Superior temporal gyrus (tissue), 1 donor: ENCODE measurements around the gene ABHD11.
"Not testable (repeated sequence)": the region's sequence is repeated elsewhere in the genome, so short reads cannot be mapped to it uniquely, and the experiment has no call there.

Source experiments
- DNase-seq: peaks from one replicate; pipeline ENCODE4 v3.0.0-alpha.2; 2016; ENCODE audit errors: extremely low spot score

Gene ABHD11

DNA sequence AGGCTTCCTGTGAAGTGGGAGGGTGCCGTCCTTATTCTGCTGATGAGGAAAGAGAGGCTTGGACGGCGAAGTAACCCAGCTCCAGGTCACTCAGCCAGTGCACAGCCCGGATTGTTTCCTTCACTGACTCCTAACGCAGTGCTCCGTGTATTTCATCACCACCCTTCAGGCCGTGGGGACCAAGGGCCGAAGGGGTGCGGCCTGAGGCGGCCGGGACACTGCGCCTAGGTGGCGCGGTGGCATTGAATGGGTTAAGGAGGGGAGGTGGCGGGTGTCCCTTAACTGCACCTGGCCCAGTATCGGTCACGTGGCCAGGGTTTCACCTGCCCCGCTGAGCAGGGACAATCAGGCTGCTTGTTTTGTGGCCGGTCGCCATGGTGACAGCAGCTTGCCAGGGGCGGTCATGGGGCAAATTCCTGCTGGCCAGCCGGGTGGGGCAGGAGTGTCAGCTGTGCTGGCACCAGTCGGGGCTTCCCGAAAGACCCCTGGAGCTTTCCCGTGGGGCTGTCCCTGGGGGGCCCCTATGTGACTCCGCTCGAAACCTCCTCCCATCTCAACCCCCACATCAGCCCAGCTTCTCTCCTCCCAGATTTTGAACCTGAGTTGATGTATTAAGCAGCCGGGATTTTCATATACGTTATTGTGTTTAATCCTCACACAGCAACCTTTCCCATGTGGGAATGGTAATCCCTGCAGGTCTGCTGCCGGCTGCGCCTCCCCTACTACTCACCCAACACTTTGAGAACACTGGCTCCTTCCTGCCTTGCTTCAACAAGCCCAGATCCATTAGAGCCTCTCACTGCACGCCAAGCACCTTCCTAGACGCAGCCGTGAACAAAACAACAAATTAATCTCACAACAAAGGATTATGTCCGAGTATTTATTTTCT is 4.4 kb upstream of the ABHD11 start:
- no peak for DNase-seq

DNA sequence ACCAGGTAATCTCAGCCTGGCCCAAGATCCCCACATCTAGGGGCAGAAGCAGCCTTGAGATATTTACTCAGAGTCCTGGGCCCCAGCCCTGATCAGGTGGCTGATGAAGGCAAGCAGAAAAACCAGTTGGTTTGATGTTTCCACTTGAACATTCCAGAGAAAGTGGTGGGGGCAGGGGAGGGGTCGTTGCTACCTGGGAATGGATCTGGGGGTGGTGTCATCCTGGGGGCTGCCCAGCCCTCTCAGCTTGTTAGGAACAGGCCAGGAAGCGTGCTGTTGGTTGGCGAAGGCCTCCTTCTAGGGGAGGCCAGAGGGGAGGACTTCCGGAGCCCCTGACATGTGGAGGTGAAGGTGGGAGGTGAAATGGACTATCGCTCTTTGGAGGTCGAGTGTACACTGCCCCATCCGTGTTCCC is 3.7 kb upstream of the ABHD11 start:
- DNase-seq: no peak

DNA sequence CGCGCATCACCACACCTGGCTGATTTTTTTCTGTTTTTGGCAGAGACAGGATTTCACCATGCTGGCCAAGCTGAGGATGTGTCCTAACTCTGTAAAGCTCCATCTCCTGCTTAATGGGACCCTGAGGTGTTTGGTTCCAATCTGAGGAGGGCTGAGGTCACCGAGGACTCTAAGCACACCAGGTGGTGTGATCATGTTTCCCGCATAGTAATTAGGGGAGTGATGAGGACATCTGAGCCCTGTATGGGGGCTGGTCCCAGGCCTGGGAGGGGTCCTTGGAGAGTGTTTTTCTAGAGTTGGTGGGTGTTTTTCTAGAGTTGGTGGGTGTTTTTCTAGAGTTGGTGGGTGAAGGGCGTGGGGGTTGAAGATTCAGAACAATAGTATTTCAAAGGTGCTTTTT is 3.0 kb upstream of the ABHD11 start:
- DNase-seq: no peak

DNA sequence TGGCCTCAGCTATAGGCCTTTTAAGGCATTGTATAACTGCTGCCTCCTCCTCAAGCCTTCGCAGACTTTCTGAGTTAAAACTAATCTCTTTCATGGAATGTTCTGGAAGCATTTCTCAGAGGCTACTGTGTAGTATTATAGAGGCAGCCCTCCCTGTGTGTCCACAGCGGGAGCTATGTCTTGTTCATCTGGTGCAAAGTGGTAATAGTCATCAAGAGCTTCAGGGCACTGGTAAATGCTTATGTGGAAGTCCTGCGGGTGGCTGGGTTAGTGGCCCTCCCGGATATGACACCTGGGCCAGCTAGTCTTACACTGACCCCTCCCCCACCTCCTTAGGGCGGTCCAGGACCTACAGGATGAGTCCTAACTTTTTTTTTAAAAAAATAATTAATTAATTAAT is 2.2 kb upstream of the ABHD11 start:
- DNase-seq: no peak

DNA sequence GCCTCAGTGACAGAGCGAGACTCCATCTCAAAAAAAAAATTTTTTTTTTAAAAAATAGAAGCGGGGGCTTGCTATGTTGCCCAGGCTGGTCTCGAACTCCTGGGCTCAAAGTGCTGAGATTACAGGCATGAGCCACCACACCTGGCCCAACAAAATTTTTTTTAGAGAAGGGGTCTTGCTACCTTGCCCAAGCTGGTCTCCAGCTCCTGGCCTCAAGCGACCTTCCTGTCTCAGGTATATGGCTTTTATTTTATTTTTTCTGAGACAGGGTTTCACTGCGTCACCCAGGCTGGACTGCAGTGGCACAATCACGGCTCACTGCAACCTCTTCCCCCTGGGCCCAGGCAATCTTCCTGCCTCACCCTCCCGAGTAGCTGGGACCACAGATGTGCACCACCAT is 1.6 kb upstream of the ABHD11 start:
- no peak for DNase-seq

DNA sequence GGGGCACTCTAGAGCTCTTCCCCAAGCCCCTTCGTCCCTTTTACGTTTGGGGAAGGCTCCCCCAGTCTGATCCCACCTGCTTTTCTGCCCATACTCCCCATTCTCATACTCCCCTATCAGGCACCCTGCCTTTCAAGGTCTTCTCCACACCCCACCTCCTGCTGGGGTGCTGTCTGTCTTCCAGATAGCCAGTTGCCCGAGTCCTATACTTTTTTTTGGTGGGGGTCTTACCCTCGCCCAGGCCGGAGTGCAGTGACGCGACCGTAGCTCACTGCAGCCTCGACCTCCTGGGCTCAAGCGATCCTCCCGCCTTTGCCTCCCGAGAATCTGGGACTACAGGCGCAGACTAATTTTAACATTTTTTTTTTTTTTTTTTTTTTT is 775 bp upstream of the ABHD11 start:
- no peak for DNase-seq

DNA sequence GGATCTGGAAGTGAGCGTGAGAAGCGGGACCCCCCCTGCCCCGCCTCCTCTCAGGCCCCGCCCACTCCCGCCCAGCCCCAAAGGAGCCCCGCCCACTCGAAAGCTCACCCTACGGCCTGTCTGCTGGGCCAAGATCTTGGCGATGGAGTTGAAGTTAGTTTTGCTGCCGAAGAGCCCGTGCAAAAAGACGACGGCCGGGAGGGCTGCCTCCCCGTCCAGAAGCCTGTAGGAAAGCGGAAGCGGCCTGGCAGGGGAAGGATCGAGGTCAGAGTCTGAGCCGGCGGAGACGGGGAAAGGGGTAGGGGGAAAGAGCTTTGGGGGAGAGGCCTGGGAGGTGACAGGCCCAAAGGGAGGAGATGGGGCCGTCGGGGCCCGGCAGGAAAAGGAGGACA is 386 bp downstream of the ABHD11 start:
- DNase-seq: no peak

DNA sequence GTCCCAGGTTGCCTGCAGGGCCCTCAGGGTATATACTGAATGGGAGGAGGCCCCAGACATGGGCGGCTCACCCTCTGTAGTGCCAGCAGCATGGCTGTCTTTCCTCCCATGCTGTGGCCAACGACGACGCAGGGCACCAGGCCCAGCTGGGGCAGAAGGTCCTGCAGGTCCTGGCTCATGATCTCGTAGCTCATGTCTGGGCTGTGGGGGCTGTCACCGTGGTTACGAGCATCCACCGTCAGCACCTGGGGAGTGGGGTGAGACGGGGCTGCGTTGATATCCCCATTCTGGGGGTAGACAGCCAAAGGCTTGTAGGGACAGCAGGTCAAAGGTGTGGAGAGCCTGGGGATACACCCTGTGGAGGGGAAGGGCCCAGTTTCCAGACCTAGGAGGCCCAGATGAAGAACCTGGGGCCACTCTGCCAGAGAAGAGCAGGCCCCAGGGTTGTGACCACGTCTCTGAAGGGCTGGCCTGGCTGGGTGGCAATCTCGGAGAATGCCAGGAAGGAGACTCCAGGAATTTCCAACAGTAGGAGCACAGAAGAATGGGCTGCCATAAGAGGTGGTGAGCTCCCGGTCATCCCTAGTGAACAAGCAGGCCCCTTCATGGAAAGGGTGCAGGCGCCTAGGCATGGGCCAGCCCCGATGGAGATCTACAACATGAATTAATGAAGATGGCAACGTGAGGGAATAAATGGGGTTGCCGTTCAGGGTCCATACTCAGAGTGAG is 947 bp downstream of the ABHD11 start:
- DNase-seq: no peak

DNA sequence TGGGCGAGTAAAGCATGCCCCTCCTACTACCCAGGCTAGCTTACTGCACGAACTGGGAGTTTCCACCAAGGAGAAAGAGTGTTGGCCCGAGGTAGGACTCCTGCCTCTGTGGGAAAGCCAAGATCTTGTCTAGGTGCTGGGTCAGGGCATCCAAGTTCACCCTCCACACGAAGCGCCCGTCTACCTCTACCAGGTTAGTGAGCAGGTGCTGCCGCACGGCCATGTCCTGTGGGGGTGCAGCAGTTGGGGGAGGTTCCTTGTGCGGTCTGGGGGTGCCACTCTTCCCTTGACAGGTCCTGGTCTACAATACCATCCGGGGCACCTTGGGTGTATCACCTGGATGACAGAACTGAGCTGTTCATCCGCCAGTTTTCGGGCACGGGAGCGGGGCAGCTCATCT is 1.7 kb downstream of the ABHD11 start:
- no peak for DNase-seq

DNA sequence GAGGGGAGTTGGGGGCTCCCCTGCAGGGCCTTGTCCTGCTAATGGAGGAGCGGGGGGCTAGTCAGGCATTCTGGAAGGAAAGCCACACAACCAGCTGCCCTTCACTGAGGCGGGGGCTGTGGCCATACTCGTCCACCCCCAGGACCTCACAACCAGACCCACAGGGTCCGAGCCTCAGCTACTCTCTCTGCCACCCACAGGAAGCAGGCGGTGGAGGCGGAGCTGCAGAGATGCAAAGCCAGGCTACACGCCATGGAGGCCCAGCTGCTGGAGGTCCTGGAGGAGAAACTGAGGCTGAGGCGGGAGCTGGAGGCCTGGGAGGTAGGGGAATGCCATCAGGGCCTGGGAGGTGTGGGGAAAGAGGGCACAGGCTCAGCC is 3.1 kb downstream of the ABHD11 start:
- no peak for DNase-seq

DNA sequence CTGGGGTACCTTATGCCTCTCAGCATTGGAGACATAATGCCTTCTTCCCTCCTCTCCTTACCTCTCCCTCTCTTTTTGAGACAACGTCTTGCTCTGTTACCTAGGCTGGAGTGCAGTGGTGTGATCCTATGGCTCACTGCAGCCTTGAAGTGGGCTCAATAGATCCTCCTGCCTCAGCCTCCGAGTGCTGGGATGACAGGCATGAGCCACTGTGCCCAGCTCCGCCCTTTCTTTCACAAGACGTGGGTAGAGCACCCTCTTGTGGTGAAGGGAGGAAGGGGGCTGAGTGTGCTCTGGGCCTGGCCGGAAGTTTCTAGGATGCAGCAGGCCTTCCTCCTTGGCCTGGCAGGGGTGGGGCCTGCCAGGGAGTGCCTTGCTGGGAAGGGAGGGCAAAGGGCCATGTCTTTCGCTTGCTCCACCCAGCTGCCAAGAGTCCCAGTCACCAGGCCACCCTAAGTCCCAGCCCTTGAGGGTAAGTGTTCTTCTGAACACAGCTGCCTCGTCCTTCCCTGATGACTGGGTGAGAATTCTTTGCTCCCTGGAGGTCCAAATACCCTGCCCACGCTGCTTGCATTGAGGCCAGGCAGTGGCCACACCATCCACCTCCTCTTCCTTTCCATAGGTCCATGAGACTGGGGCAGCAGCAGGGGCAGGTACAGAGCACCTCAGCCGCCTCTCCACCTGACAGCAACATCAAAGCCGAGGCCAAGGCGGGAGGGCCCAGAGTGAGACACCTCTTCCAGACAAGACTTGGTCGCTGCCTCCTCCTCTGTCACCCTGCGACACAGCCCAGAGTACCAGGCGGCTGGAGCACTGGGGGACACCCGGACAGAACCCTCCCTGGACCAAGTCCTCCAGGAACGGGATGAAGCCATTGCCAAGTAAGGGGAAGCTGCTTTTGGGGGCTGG is 3.7 kb downstream of the ABHD11 start:
- peak; percentile 55 for DNase-seq

DNA sequence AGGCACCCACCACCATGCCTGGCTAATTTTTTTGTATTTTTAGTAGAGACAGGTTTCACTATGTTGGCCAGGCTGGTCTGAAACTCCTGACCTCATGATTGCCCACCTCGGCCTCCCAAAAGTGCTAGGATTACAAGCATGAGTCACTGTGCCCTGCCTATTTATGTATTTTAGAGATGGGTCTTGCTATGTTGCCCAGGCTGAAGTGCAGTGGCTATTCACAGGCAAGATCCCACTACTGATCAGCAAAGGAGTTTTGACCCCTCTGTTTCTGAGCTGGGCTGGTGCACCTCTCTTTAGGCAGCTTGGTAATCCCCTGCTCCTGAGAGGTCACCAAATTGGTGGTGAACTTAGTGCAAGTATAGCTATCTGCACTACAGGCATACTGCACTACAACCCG is 6.2 kb downstream of the ABHD11 start:
- no peak for DNase-seq

DNA sequence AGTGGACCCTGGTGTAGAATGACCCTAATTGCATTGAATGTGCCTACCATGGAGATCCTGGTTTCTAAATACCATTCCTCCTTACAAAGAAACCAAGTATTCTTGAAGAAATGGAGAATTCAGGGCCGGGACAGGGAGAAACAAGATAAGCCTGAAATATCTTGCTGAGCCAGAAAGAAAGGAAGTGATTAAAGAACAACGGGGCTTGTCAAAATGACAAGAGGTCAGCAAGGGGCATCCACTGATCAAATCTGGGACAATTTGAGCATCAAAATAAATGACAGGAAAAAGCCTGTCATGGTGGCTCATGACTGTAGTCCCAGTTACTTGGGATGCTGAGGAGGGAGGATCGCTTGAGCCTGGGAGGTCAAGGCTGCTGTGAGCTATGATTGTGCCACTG is 8.1 kb downstream of the ABHD11 start:
- no peak for DNase-seq

DNA sequence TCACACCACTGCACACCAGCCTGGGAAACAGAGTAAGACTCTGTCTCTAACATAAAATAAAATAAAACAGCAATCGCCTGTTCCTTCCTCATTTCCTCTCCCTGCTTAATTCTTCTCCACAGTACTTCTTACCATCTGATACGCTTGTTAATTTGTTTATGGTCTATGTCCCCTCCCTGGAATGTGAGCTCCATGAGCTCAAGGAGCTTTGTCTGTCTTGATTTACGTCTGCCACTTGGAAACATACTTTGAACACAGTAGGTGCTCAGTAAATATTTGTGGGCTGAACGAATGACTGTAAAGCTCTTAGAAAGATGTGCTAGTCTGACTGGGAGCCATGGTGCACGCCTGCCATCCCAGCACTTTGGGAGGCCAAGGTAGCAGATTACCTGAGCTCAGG is 10.1 kb downstream of the ABHD11 start:
- DNase-seq: no peak

DNA sequence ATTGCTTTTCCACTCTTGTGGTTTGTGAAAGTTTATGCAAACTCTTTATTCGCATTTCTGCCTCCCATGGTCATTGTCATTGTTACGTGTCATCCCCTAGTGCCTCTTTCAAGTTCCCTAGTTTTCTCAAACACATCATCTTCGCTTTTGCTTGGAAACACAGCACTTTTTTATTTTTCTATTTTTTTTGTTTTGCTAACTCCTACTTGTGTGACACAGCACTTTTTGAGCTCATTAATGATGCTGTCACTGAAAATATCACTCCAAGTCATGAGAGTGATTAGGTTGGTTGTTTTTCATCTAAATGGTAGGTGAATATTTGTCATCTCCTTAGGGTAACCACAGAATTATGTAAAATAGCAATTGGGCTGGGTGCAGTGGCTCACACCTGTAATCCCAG is 10.7 kb downstream of the ABHD11 start:
- DNase-seq: no peak

DNA sequence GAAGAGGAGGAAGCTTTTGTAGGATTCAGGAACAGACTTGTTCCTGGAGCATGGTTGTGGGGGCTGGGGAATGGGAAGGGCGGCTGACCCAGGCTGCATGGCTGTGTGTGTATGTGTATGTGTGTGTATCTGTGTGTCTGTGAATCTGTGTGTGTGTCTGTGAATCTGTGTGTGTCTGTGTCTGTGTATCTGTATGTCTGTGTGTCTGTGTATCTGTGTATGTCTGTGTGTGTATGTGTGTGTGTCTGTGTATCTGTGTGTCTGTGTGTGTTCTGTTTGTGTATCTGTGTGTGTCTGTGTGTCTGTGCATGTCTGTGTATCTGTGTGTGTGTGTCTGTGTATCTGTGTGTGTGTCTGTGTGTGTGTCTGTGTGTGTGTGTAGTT is 12.5 kb downstream of the ABHD11 start:
- DNase-seq: no peak

DNA sequence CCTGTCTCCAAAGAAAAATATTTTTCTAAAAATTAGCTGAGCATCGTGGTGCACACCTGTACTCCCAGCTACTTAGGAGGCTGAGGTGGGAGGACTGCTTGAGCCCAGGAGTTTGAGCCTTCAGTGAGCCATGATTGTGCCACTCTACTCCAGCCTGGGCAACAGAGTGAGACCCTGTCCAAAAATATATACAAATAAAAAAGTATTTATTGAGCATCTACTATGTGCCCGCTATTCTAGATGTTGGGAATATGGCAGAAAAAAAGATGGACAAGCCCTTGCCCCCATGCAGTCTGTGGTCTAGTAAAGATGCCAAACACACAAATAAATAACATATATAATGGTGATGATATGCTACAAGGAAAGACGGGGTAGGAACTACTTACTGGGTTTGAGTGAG is 14.8 kb downstream of the ABHD11 start:
- DNase-seq: no peak

DNA sequence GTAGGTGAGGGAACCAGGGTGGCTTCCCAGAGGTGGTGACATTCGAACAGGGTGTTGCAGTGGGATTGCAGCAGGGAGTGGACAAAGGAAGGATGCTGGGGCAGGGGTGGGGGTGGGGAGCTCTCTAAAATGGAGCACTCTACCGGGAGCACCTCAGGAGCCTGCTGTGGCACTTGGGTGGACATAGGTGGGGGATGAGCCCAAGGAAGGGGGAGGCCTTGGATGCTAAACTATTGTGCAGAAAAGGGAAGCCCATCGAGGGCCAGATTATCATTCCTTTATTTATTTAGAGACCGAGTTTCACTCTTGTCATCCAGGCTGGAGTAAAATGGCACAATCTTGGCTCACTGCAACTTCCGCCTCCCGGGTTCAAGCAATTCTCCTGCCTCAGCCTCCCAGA is 15.8 kb downstream of the ABHD11 start:
- DNase-seq: no peak

DNA sequence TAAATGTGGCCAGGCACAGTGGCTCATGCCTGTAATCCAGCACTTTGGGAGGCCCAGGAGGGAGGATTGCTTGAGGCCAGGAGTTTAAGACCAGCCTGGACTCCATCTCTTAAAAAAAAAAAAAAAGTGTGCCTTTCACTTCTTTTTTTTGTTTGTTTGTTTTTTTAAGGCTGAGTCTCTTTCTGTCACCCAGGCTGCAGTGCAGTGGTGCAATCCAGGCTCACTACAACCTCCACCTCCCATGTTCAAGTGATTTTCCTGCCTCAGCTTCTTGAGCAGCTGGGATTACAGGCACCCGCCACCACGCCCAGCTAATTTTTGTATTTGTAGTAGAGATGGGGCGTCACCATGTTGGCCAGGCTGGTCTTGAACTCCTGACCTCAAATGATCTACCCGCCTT is 16.4 kb downstream of the ABHD11 start:
- DNase-seq: not testable (repeated sequence)

DNA sequence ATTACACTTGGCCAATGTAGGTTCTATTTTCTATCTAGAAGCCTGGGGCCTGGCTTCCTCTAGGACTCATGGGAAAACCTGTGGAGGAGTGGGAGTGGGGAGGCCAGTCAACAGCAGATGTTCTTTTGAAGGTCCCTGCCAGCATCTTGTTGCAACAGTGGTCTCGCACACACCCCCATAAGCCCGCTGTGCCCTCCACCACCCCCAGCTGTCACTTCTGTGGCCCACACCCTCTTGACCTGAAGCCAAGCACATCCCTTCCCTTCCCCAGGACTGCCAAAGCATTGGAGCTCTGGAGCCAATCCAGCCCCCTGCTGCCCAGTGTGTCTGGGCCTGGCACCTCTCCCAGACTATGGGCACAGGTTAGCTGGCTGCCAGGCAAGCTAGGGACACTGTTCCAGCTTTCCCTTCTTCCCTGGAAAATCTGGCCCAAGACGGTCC is 17.2 kb downstream of the ABHD11 start:
- DNase-seq: peak; percentile 70

DNA sequence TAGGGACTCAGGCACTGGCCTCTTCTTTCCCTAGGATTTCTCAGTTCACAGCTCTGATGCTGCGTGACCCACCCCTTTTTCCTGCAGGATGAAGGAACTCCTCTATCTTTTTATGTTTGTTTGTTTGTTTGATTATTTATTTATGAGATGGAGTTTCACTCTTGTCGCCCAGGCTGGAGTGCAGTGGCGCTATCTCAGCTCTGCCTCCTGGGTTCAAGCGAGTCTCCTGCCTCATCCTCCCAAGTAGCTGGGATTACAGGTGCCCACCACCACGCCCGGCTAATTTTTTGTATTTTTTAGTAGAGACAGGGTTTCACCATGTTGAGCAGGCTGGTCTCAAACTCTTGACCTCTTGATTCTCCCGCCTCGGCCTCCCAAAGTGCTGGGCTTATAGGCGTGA is 18.2 kb downstream of the ABHD11 start:
- not testable (repeated sequence) for DNase-seq

DNA sequence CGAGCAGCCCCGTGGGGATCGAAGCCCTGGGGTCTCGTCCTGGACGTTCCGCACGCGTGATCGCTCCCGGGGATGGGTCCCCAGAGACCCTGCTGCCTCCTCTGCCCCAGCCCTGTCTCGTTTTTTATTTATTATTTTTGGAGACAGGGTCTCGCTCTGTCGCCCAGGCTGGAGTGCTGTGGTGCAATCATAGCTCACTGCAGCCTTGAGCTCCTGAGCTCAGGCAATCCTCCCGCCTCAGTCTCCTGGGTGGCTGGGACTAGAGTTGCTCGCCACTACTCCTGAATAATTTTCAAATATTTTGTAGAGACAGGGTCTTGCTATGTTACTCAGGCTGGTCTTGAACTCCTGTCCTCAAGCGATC is 18.8 kb downstream of the ABHD11 start:
- no peak for DNase-seq
